Testis (tissue), 3 donors: ENCODE data around the gene C10orf105. TPM values are rescaled to one million over a fixed set of nuclear protein-coding genes. Genes with fewer than 3 reads are reported as not detected.

ENCODE experiments used
- DNase-seq: peaks from one replicate; pipeline ENCODE4 v3.0.0-alpha.2; 2019
- H3K27ac ChIP-seq, 2 donors: fragments of 200-600 bp; sonication (generic); one replicate each; pipeline ENCODE4 v1.5.1; 2019
- H3K27me3 ChIP-seq: fragments of 200-600 bp; sonication (generic); one replicate; pipeline ENCODE4 v1.5.1; 2019
- H3K36me3 ChIP-seq: fragments of 200-600 bp; sonication (generic); one replicate; pipeline ENCODE4 v1.5.1; 2017; ENCODE audit warnings: low read depth; ENCODE audit errors: missing control alignments
- H3K4me1 ChIP-seq: fragments of 200-600 bp; sonication (generic); one replicate; pipeline ENCODE4 v1.5.1; 2019
- H3K4me3 ChIP-seq, 2 donors: fragments of 200-600 bp; sonication (generic); one replicate each; pipeline ENCODE4 v1.5.1; 2017 to 2019
- H3K9me3 ChIP-seq: fragments of 200-600 bp; sonication (generic); one replicate; pipeline ENCODE4 v1.5.1; 2017
- POLR2A ChIP-seq: fragments of 450-650 bp; IDR thresholded peaks from one replicate; pipeline ENCODE4 v1.6.1; 2017; ENCODE audit warnings: antibody characterized with exemption, mild to moderate bottlenecking, moderate library complexity
- WGBS, 2 donors: methylation state at CpG; one replicate each; pipeline ENCODE4 v1.1.5; 2018; 5-methylcytosine and 5-hydroxymethylcytosine counted together
- intact Hi-C: fragments of 100-400 bp; cut with DNase I; formaldehyde crosslinking; loops from one replicate; pipeline ENCODE4 v1.15.1; 2023; ENCODE audit warnings: low total_unique reads
- polyA plus RNA-seq: library from polyadenylated mRNA; stranded (reverse); fragments of 350-450 nt; fragmentation: Illumina TruSeq; extraction: RNeasy Lipid Tissue Mini Kit (QIAGEN cat#74804); gene quantifications from one replicate; pipeline ENCODE4 v1.2.3, GENCODE V29; 2014; ENCODE audit warnings: low read depth, low replicate concordance; ENCODE audit not compliant: insufficient read depth
- total RNA-seq, 2 donors: library from RNA; depleted of rRNA; stranded (reverse); fragments of >200 nt; gene quantifications; one replicate each; pipeline ENCODE4 v1.2.3, GENCODE V29; 2016
- TF ChIP-seq, protein P1 (sequence below), 3 experiments: fragments of 450-650 bp in 2 of 3; fragments of 200-600 bp in 1 of 3; sonication (generic) in 1 of 3; IDR thresholded peaks; one replicate each; pipeline ENCODE4 v1.5.1; 2016 to 2019; ENCODE audit warnings: antibody characterized with exemption in 3 of 3, mild to moderate bottlenecking in 2 of 3, moderate library complexity in 1 of 3

Gene C10orf105
- total and polyA plus RNA-seq, 3 donors from 2014 or later = 0.47 to 1.7 (median 0.87) TPM

DNA sequence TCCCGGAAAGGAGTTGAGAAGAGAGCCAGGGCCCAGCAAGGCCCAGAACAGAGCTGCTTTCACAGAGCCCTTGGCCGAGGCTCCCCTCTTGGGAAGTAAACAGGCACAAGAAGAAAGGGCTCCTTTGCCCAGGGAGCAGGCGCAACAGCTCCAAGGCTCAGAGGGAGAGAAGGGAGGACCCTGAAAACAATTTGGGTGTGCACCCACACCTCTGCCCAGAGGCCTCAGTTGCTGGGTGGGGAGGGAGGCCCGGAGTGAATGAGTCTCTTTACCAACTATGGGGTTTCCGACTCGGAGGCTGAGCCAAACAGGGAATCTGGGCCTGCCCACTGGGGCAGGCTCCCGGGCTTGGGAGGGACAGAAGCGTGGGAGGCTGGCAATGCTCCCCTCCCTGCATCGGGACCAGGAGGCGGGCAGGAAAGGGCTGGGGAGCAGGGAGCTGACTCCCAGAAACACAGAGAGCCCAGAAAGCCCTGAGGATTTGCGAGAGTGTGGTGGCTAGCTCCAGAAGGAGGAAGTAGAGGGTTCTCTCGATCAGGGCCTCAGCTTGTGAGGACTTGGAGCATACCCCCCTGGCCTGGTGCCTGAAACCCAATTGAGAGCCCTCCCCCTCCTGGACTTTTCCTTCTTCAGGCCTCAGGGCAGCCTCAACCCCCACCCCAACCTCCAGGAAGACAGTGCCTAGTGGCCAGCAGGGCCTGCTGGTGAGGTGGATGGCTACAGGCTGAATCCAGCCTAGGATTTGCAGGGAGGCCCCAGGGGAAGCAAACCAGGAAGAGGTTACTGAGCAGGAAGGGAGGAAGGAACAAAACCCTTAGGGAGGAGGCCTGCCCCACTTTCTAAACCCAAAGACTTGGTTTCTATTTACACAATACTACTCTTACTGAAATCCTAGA, 6.2 kb downstream of the C10orf105 start:
- TF ChIP-seq, protein P1, sequence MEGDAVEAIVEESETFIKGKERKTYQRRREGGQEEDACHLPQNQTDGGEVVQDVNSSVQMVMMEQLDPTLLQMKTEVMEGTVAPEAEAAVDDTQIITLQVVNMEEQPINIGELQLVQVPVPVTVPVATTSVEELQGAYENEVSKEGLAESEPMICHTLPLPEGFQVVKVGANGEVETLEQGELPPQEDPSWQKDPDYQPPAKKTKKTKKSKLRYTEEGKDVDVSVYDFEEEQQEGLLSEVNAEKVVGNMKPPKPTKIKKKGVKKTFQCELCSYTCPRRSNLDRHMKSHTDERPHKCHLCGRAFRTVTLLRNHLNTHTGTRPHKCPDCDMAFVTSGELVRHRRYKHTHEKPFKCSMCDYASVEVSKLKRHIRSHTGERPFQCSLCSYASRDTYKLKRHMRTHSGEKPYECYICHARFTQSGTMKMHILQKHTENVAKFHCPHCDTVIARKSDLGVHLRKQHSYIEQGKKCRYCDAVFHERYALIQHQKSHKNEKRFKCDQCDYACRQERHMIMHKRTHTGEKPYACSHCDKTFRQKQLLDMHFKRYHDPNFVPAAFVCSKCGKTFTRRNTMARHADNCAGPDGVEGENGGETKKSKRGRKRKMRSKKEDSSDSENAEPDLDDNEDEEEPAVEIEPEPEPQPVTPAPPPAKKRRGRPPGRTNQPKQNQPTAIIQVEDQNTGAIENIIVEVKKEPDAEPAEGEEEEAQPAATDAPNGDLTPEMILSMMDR (IDR thresholded peaks at IDR 0.05) = no peak
- TF ChIP-seq POLR2A = no peak
- no peaks in the 10 kb centered on the region for H3K9me3 ChIP-seq
- intact Hi-C loops = loop anchor here (10.0 kb wide), 1 partner anchor 61 kb away; the partner anchor contains the start of gene VSIR
- WGBS, 2 donors = 28 to 33% methylated on average over 10 to 12 of the region's 12 CpGs
- H3K4me3 ChIP-seq = no peak overlapping the region
- no peaks in the 10 kb centered on the region for H3K27me3 ChIP-seq
- peak overlapping the region; percentile 74 to 83 for H3K27ac ChIP-seq
- peaks cover 38% of the 10 kb centered on the region for H3K4me1 ChIP-seq
- no peaks in the 10 kb centered on the region for H3K36me3 ChIP-seq
- peak; percentile 80 for DNase-seq

DNA sequence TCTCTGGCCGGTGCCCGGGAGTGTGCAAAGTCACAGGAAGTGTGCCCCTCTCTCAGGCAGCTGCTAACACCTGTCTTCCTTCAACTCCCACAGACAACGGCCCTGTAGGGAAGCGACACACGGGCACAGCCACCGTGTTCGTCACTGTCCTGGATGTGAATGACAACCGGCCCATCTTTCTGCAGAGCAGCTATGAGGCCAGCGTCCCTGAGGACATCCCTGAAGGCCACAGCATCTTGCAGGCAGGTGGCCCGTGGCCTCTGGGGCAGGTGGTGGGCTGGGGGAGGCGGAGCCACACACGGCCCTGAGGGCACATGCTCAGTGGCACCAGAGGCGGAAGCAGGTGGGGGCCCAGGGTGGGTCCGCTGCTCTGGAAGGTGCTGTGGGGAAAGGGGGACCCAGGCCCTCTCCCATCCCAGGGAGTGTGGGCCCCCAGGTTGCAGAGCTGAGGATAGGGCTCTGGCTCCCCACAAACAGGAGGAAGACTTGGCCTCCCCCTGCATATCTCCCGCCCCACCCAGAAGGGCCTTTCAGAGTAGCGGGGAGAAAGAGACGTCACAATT, 6.9 kb downstream of the C10orf105 start:
- H3K4me1 ChIP-seq = peaks cover 30% of the 10 kb centered on the region
- no peaks in the 10 kb centered on the region for H3K9me3 ChIP-seq
- peak overlapping the region; percentile 74 to 83 for H3K27ac ChIP-seq
- TF ChIP-seq, protein P1 (IDR thresholded peaks at IDR 0.05) = no peak
- TF ChIP-seq POLR2A = no peak
- no peaks in the 10 kb centered on the region for H3K27me3 ChIP-seq
- intact Hi-C loops = loop anchor here (10.0 kb wide), 1 partner anchor 62 kb away; the partner anchor contains the start of gene VSIR
- no peak overlapping the region for H3K4me3 ChIP-seq
- WGBS, 2 donors = 76 to 78% methylated on average over 7 to 17 of the region's 17 CpGs
- DNase-seq = no peak
- no peaks in the 10 kb centered on the region for H3K36me3 ChIP-seq

DNA sequence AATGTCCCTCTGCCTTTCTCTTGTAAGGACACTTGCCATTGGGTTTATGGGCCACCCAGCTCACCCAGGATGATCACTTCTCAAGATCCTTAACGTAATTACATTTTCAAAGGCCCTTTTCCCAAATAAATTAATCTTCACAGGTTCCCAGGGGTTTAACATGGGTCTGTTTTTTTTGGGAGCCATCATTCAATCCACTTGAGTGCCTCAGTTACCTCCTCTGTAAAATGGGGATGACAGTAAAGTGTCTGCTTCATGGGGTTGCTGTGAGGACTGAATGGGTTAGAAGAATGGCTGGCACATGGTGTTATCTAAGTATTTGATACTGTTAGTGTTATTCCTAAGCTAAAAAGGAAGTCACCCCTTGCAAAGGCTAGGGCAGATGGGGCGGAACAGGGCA, 7.4 kb downstream of the C10orf105 start:
- Histone ChIP-seq H3K4me3 (no peak overlapping the region), H3K9me3 (no peaks in the 10 kb centered on the region), H3K27ac (no peak overlapping the region), H3K27me3 (no peaks in the 10 kb centered on the region), H3K4me1 (peaks cover 27% of the 10 kb centered on the region), H3K36me3 (no peaks in the 10 kb centered on the region)
- DNase-seq = no peak
- intact Hi-C loops = loop anchor here (10.0 kb wide), 1 partner anchor 63 kb away; the partner anchor contains the start of gene VSIR
- TF ChIP-seq, protein P1 (IDR thresholded peaks at IDR 0.05) = no peak
- TF ChIP-seq POLR2A = no peak
- 87 to 89% methylated on average over 2 of the region's 2 CpGs for WGBS, 2 donors

DNA sequence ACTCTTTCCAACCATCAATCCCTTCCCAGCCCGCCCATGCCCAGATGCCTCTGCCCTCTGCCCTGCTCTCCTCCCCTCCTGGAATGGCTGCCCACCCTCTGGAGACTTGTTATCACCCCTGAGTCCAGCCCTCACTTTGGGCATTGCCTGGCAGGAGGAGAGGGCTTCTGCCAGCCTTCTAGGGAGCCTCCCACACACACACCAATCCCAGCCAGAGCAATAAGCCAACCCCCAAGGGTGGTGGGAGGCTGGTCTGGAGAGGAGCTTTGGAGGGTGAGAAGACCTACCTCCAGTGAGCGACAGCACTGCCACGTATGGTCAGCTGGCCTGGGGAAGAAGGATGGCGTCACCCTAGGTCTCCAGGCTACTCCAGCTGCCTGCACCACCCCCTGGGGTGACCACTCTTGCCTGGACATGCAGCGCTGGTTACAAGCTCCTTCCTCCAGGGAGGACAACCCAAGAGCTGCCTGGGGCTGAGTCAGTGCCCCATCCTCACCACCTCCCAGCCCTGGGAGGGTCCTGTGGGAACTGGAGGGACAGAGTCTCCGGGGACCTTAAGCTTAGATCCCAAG, 8.4 kb downstream of the C10orf105 start:
- Histone ChIP-seq H3K4me3 (no peak overlapping the region), H3K36me3 (no peaks in the 10 kb centered on the region), H3K9me3 (no peaks in the 10 kb centered on the region), H3K4me1 (peaks cover 26% of the 10 kb centered on the region), H3K27ac (no peak overlapping the region), H3K27me3 (no peaks in the 10 kb centered on the region)
- no peak for DNase-seq
- TF ChIP-seq POLR2A = no peak
- TF ChIP-seq, protein P1 (IDR thresholded peaks at IDR 0.05) = no peak
- intact Hi-C loops = loop anchor here (10.0 kb wide), 1 partner anchor 64 kb away; the partner anchor contains the start of gene VSIR
- 90 to 98% methylated on average over 1 to 6 of the region's 6 CpGs for WGBS, 2 donors
